Measurements from ENCODE around the gene NRXN3.

NRXN3 gene

DNA sequence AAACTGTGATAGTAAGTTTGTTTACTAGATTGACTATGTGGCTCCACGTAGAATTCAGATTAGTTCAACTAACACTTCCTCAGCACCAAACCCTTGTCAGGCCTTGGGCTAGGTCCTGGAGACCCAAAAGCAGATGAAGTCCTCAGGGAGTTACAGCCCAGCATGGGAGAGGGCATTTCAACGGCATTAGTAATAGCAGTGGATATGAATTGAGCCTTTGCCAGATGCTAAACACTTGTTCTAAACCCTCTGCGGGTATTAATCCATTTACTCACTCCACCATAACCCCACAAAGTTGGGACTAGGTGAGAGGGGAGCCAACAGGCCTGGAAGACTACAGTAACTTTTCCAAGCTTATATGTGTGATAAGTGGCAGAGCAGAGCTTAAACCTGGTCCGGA lies 1326.5 kb downstream of the NRXN3 start:
- DNase-seq (ENCODE audit: low spot score), result no peak
- no peak overlapping the region for H3K4me3 ChIP-seq
- TF ChIP-seq, protein P1, sequence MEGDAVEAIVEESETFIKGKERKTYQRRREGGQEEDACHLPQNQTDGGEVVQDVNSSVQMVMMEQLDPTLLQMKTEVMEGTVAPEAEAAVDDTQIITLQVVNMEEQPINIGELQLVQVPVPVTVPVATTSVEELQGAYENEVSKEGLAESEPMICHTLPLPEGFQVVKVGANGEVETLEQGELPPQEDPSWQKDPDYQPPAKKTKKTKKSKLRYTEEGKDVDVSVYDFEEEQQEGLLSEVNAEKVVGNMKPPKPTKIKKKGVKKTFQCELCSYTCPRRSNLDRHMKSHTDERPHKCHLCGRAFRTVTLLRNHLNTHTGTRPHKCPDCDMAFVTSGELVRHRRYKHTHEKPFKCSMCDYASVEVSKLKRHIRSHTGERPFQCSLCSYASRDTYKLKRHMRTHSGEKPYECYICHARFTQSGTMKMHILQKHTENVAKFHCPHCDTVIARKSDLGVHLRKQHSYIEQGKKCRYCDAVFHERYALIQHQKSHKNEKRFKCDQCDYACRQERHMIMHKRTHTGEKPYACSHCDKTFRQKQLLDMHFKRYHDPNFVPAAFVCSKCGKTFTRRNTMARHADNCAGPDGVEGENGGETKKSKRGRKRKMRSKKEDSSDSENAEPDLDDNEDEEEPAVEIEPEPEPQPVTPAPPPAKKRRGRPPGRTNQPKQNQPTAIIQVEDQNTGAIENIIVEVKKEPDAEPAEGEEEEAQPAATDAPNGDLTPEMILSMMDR (IDR thresholded peaks at IDR 0.05), result no peak
- no peak overlapping the region for H3K27ac ChIP-seq

DNA sequence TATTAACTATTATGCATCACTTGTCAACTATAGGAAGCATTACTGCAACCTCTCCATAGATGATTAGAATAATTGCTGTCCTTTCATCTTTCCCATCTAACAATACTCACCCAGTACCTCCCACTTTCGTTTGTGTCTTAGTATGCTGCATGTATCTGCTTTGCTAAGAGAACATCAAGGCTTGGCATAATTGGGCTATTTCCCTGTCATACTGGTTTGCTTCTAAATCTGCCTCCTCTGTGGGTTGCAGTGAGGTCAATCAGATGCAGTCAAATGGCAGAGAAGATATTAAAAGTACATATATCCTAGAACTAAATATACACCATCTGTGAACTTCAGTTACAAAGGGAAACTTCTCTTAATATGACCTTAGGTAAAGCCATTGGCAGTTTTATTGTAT lies 1330.3 kb downstream of the NRXN3 start:
- Histone ChIP-seq H3K4me3 (no peak overlapping the region), H3K27ac (no peak overlapping the region)
- TF ChIP-seq, protein P1 (IDR thresholded peaks at IDR 0.05), result no peak
- DNase-seq (ENCODE audit: low spot score), result no peak

DNA sequence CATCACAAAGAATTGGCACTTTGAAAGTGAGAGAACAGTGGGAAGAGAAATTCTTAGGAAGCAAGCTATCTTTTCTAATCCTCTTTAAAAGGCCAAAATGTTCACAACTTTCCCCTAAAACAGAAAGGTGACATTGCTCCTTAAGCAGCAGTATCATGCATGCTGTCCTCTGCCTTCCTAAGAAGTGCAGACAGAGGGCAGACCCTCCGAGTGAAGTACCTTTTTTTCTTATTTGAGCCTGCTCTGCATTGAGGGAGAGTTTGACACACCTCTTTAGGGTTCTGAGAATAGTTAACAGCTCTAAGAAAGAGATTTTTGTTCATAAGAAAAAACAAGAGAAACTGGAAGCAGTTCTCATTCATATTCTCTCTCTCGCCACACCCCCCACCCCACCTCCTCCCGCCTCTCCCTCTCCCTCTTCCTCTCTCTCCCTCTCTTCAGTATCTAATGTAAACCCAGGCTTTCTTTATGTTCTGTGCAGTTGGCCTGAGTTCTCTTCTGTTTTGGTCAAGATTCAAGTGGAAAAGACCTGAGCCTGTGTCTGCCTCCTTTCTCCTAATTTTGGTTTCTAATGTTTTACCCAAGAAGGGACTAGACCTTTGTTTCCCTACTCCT lies 1332.1 kb downstream of the NRXN3 start:
- TF ChIP-seq, protein P1 (IDR thresholded peaks at IDR 0.05), result no peak
- DNase-seq (ENCODE audit: low spot score), result no peak
- no peak overlapping the region for H3K4me3 ChIP-seq
- no peak overlapping the region for H3K27ac ChIP-seq

DNA sequence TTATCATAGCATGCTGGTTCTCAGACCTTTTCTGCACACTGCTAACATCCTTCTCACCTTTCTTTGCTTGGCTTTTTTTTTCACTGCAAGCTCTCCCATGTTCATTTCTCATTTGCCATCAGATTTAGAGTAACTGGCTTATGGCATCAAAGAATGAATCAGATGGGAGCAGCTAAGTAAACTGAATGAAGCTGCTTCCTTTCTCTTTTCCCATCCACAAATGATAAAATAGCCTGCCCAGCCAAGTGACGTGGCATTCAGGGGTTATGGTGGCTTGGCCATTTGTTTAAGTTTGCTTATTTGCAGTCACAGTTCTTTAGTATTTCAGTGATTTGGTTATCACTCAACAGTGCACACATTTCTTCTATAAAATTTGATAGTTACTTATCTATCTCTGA lies 1332.6 kb downstream of the NRXN3 start:
- no peak overlapping the region for H3K27ac ChIP-seq
- DNase-seq (ENCODE audit: low spot score), result no peak
- no peak overlapping the region for H3K4me3 ChIP-seq
- TF ChIP-seq, protein P1 (IDR thresholded peaks at IDR 0.05), result no peak

DNA sequence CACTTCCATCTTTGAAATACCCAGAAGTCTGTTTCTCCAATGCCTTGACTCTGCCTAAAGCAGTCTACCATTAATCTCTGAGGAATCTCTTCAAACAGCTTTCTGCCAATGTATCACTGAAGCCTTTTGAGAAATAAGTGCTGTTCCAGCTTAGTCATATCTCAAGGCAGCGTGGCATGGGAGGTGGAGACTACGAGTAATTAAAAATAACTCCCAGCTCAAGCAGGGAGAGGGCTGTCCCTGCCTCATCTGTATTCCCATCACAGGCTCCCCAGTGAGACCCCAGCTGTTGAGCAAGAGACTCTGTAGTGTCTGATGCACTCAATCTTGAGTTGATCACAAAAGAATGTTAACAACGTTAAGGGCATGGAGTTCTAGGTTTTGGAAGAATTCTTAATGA lies 1340.5 kb downstream of the NRXN3 start:
- TF ChIP-seq, protein P1 (IDR thresholded peaks at IDR 0.05), result no peak
- peak overlapping the region in 1 of 2 donors; percentile 1 for H3K27ac ChIP-seq
- no peak for DNase-seq (ENCODE audit: low spot score)
- H3K4me3 ChIP-seq, result no peak overlapping the region

DNA sequence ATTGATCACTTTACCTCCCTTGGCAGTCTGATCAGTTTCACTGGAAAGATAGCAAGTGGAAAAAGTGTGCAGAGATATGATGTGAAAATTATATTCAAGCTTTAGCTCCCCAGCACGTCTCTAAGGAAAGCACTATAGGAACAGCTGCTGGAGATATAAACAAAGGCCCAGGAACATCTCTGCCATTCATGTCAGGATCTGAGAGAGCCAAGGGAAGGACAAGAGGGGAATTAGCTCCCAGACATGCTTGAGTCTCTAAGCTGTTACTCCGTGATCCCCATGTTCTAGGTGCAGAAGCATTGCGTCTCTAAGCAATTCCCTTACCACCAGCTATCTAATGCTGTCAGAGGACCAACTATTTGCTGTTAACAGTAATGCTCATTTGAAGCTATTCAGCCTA lies 1341.0 kb downstream of the NRXN3 start:
- no peak for DNase-seq (ENCODE audit: low spot score)
- no peak overlapping the region for H3K27ac ChIP-seq
- H3K4me3 ChIP-seq, result no peak overlapping the region
- TF ChIP-seq, protein P1 (IDR thresholded peaks at IDR 0.05), result no peak

DNA sequence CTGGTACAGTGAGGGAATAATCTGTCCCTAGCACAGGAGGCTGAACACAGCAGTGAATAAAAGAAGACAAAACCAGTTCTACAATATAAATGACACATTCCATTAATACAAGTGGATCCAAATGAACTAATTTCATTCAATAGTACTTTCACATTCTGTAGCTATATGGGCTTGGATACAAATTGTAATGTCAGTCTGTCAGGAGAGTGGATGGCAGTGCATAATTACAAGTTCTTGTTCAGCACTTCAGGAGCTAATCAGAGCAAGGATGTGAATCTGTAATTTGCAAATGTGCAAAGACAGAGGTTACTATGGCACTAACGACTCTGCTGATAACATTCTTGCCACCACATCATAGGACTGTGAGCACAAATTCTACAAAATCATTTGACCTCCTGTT lies 1343.3 kb downstream of the NRXN3 start:
- TF ChIP-seq, protein P1 (IDR thresholded peaks at IDR 0.05), result no peak
- Histone ChIP-seq H3K4me3 (no peak overlapping the region), H3K27ac (no peak overlapping the region)
- no peak for DNase-seq (ENCODE audit: low spot score)

Data from coronary artery (tissue), 2 donors.